ENCODE measurements around the gene FCGR2B. TPM values are rescaled to one million over a fixed set of nuclear protein-coding genes. Genes with fewer than 3 reads are reported as not detected.

Gene FCGR2B
- total RNA-seq, 2 donors from 2014 or later = not detected

GRCh38 chr1:161706482-161707347 is 43.8 kb downstream of the FCGR2B start, which contains the start of gene FCRLA:
Gene FCRLA, plus strand, starts transcription at chr1:161707229. Its CDS starts 36 bp downstream, at chr1:161707265.
- no peak within 1 kb of the TSS for H3K4me3 Mint-ChIP-seq
- H3K4me1 Mint-ChIP-seq = peaks cover 7% of the 10 kb centered on the region
- peaks cover 5% of the 10 kb centered on the region for H3K27me3 Mint-ChIP-seq (ENCODE audit: insufficient read depth)
- no peak within 1 kb of the TSS for H3K27ac ChIP-seq (ENCODE audit: low read depth, low read length)
- H3K36me3 ChIP-seq (ENCODE audit: control insufficient read depth, insufficient read depth, low read length) = no peaks in the 10 kb centered on the region
- H3K36me3 Mint-ChIP-seq (ENCODE audit: low read depth) = no peaks in the 10 kb centered on the region
- no peak for DNase-seq
- no peaks in the 10 kb centered on the region for H3K9me3 Mint-ChIP-seq
- H3K9me3 ChIP-seq (ENCODE audit: control insufficient read depth, low read length) = no peaks in the 10 kb centered on the region
- no peak within 1 kb of the TSS for H3K27ac Mint-ChIP-seq
- 87 to 89% methylated on average over 4 of the region's 4 CpGs for WGBS, 2 experiments (ENCODE audit: insufficient coverage in 1 of 2, insufficient read length in 1 of 2)
- H3K4me1 ChIP-seq (ENCODE audit: control insufficient read depth, insufficient read depth, low read length) = no peaks in the 10 kb centered on the region
- no peak within 1 kb of the TSS for H3K4me3 ChIP-seq (ENCODE audit: low read length)
- H3K27me3 ChIP-seq (ENCODE audit: control insufficient read depth, insufficient read depth, low read length, poor library complexity, severe bottlenecking) = no peaks in the 10 kb centered on the region
- TF ChIP-seq, protein P1, sequence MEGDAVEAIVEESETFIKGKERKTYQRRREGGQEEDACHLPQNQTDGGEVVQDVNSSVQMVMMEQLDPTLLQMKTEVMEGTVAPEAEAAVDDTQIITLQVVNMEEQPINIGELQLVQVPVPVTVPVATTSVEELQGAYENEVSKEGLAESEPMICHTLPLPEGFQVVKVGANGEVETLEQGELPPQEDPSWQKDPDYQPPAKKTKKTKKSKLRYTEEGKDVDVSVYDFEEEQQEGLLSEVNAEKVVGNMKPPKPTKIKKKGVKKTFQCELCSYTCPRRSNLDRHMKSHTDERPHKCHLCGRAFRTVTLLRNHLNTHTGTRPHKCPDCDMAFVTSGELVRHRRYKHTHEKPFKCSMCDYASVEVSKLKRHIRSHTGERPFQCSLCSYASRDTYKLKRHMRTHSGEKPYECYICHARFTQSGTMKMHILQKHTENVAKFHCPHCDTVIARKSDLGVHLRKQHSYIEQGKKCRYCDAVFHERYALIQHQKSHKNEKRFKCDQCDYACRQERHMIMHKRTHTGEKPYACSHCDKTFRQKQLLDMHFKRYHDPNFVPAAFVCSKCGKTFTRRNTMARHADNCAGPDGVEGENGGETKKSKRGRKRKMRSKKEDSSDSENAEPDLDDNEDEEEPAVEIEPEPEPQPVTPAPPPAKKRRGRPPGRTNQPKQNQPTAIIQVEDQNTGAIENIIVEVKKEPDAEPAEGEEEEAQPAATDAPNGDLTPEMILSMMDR (conservative IDR thresholded peaks at IDR 0.05) = no peak
- no peak within 1 kb of the TSS for H3K9ac ChIP-seq (ENCODE audit: extremely low read depth, low read length, poor library complexity, severe bottlenecking)

DNA sequence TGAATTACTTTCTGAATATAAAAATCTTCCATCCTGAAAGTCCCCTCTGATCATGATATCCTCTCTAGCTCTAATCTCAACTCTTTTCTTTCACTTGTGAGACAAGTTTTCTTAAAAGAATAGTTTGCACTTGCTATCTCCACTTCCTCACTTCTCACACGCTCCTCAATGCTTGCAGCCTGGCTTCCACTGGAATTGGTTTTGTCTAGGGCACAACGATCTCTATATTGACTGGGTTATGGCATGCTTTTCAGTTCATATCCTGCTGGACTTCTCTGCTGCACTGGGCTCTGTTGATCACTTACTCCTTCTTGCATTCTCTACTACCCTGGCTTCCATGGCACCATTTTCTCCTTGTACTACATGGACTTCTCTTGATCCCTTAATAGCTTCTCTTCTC is 44.6 kb downstream of the FCGR2B start:
- no peak overlapping the region for H3K9ac ChIP-seq (ENCODE audit: extremely low read depth, low read length, poor library complexity, severe bottlenecking)
- WGBS, 2 experiments (ENCODE audit: insufficient coverage in 1 of 2, insufficient read length in 1 of 2) = 86 to 95% methylated on average over 2 of the region's 2 CpGs
- H3K4me3 ChIP-seq (ENCODE audit: low read length) = no peak overlapping the region
- no peaks in the 10 kb centered on the region for H3K36me3 ChIP-seq (ENCODE audit: control insufficient read depth, insufficient read depth, low read length)
- Mint-ChIP-seq H3K4me3 (no peak overlapping the region), H3K27ac (no peak overlapping the region), H3K9me3 (no peaks in the 10 kb centered on the region), H3K36me3 (ENCODE audit: low read depth) (no peaks in the 10 kb centered on the region), H3K4me1 (no peaks in the 10 kb centered on the region), H3K27me3 (ENCODE audit: insufficient read depth) (peaks cover 12% of the 10 kb centered on the region)
- no peaks in the 10 kb centered on the region for H3K4me1 ChIP-seq (ENCODE audit: control insufficient read depth, insufficient read depth, low read length)
- TF ChIP-seq, protein P1 (conservative IDR thresholded peaks at IDR 0.05) = no peak
- H3K9me3 ChIP-seq (ENCODE audit: control insufficient read depth, low read length) = no peaks in the 10 kb centered on the region
- no peaks in the 10 kb centered on the region for H3K27me3 ChIP-seq (ENCODE audit: control insufficient read depth, insufficient read depth, low read length, poor library complexity, severe bottlenecking)
- H3K27ac ChIP-seq (ENCODE audit: low read depth, low read length) = no peak overlapping the region
- no peak for DNase-seq

DNA sequence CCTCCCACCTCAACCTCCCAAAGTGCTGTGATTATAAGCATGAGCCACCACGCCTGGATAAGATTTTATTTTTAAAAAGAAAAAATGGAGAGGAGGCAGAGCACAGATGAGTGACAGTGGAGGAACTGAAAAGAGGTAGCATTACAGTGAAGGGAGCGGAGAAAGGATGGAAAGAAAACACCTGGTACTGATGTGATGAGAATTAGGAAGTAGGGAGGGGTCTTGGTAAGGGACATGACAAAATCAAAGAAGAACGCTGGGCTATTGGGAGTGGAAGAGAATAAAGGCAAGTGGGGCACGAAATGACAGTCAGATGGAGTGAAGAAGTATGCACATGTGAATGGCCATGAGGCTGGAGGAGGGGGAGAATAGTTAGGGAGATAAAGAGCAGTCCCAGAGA is 46.4 kb downstream of the FCGR2B start:
- Histone ChIP-seq H3K9me3 (ENCODE audit: control insufficient read depth, low read length) (no peaks in the 10 kb centered on the region), H3K4me1 (ENCODE audit: control insufficient read depth, insufficient read depth, low read length) (no peaks in the 10 kb centered on the region), H3K4me3 (ENCODE audit: low read length) (no peak overlapping the region), H3K27ac (ENCODE audit: low read depth, low read length) (no peak overlapping the region), H3K27me3 (ENCODE audit: control insufficient read depth, insufficient read depth, low read length, poor library complexity, severe bottlenecking) (no peaks in the 10 kb centered on the region), H3K36me3 (ENCODE audit: control insufficient read depth, insufficient read depth, low read length) (no peaks in the 10 kb centered on the region), H3K9ac (ENCODE audit: extremely low read depth, low read length, poor library complexity, severe bottlenecking) (no peak overlapping the region)
- no peak overlapping the region for H3K4me3 Mint-ChIP-seq
- WGBS, 2 experiments (ENCODE audit: insufficient coverage in 1 of 2, insufficient read length in 1 of 2) = 85 to 87% methylated on average over 4 of the region's 4 CpGs
- no peak overlapping the region for H3K27ac Mint-ChIP-seq
- DNase-seq = no peak
- TF ChIP-seq, protein P1 (conservative IDR thresholded peaks at IDR 0.05) = no peak
- no peaks in the 10 kb centered on the region for H3K4me1 Mint-ChIP-seq
- H3K9me3 Mint-ChIP-seq = no peaks in the 10 kb centered on the region
- no peaks in the 10 kb centered on the region for H3K36me3 Mint-ChIP-seq (ENCODE audit: low read depth)
- H3K27me3 Mint-ChIP-seq (ENCODE audit: insufficient read depth) = peaks cover 12% of the 10 kb centered on the region
